HepG2 (cell line): ENCODE measurements around the gene SLC16A4. TPM values are rescaled to one million over a fixed set of nuclear protein-coding genes. Genes with fewer than 3 reads are reported as not detected.

Source experiments
- CBX5 ChIP-seq: sonication (generic); formaldehyde crosslinking; IDR thresholded peaks from 2 replicates; pipeline ENCODE4 v1.4.0; 2020; ENCODE audit warnings: missing genetic modification reagents, borderline replicate concordance
- CREM ChIP-seq, 2 experiments: sonication (generic) in 1 of 2; formaldehyde crosslinking in 1 of 2; IDR thresholded peaks; 2 replicates each; pipeline versions ENCODE4 v1.4.0 to v1.6.1; 2016 to 2020; ENCODE audit warnings: antibody characterized with exemption in 1 of 2, mild to moderate bottlenecking in 1 of 2, missing genetic modification reagents in 1 of 2
- HMG20B ChIP-seq: conservative IDR thresholded peaks from 2 replicates; pipeline ENCODE4 v1.6.1; 2016; ENCODE audit warnings: missing genetic modification reagents, missing compliant biosample characterization
- HMGXB3 ChIP-seq: sonication (generic); formaldehyde crosslinking; IDR thresholded peaks from 2 replicates; pipeline ENCODE4 v1.4.0; 2020; ENCODE audit warnings: missing genetic modification reagents, borderline replicate concordance
- PBX2 ChIP-seq: IDR thresholded peaks from 2 replicates; pipeline ENCODE4 v1.6.1; 2016; ENCODE audit warnings: control low read depth
- ZBTB7A ChIP-seq: sonication (generic); formaldehyde crosslinking; IDR thresholded peaks from 2 replicates; pipeline ENCODE4 v1.8.0; 2022; ENCODE audit warnings: mild to moderate bottlenecking, missing genetic modification reagents
- ZNF17 ChIP-seq: sonication (generic); formaldehyde crosslinking; IDR thresholded peaks from 2 replicates; pipeline ENCODE4 v1.5.0; 2020; ENCODE audit warnings: mild to moderate bottlenecking, missing genetic modification reagents
- ZNF205 ChIP-seq: IDR thresholded peaks from 2 replicates; pipeline ENCODE4 v1.6.1; 2018; ENCODE audit warnings: missing biosample characterization, missing genetic modification reagents
- ZNF296 ChIP-seq: sonication (generic); formaldehyde crosslinking; conservative IDR thresholded peaks from 2 replicates; pipeline ENCODE4 v1.5.0; 2020; ENCODE audit warnings: mild to moderate bottlenecking, missing genetic modification reagents
- ZNF383 ChIP-seq: sonication (generic); formaldehyde crosslinking; IDR thresholded peaks from 2 replicates; pipeline ENCODE4 v1.4.0; 2020; ENCODE audit warnings: missing genetic modification reagents, mild to moderate bottlenecking, borderline replicate concordance
- ZNF605 ChIP-seq: sonication (generic); formaldehyde crosslinking; IDR thresholded peaks from 2 replicates; pipeline ENCODE4 v1.8.0; 2022; ENCODE audit warnings: mild to moderate bottlenecking, missing genetic modification reagents
- ZNF749 ChIP-seq: sonication (generic); formaldehyde crosslinking; IDR thresholded peaks from 2 replicates; pipeline ENCODE4 v1.8.0; 2022; ENCODE audit warnings: mild to moderate bottlenecking, missing genetic modification reagents, moderate library complexity, borderline replicate concordance
- ZNF816 ChIP-seq: sonication (generic); formaldehyde crosslinking; IDR thresholded peaks from 2 replicates; pipeline ENCODE4 v1.8.0; 2022; ENCODE audit warnings: missing genetic modification reagents, mild to moderate bottlenecking, borderline replicate concordance
- polyA plus RNA-seq, 8 experiments: library from polyadenylated mRNA; depleted of rRNA in 3 of 8; stranded (reverse) in 7 of 8; unstranded in 1 of 8; fragments of >200 nt; fragmentation: Illumina TruSeq in 4 of 8; extraction: Trizol in 4 of 8; gene quantifications; 2 replicates each; pipeline versions ENCODE4 v1.2.1 to v1.2.3, GENCODE V29; 2011 to 2016; ENCODE audit warnings: low read depth in 4 of 8, missing spikeins in 1 of 8, mixed read lengths in 1 of 8; ENCODE audit not compliant: insufficient read depth in 1 of 8
- total RNA-seq, 5 experiments: library from RNA; depleted of rRNA; stranded (reverse); fragments of >200 nt; fragmentation: Illumina TruSeq; extraction: Trizol; gene quantifications; 2 replicates each; pipeline ENCODE4 v1.2.3, GENCODE V29; 2016; ENCODE audit warnings: low read depth in 1 of 5
- TF ChIP-seq, protein P1 (sequence below): sonication (generic); formaldehyde crosslinking; IDR thresholded peaks from 2 replicates; pipeline ENCODE4 v1.5.1; 2020; ENCODE audit warnings: mild to moderate bottlenecking, missing genetic modification reagents, moderate library complexity
- TF ChIP-seq, protein P2 (sequence below): sonication (generic); formaldehyde crosslinking; conservative IDR thresholded peaks from 2 replicates; pipeline ENCODE4 v1.4.0; 2020; ENCODE audit warnings: missing genetic modification reagents
- TF ChIP-seq, protein P3 (sequence below): sonication (generic); formaldehyde crosslinking; IDR thresholded peaks from 2 replicates; pipeline ENCODE4 v1.8.0; 2022; ENCODE audit warnings: mild to moderate bottlenecking, missing genetic modification reagents, moderate library complexity

SLC16A4 gene
- total and polyA plus RNA-seq, 2 of the 13 experiments (the other 11 are each of a cell fraction or from before 2014, with no cell fraction given) = 1.1 to 1.5 TPM

- TF ChIP-seq, protein P1, sequence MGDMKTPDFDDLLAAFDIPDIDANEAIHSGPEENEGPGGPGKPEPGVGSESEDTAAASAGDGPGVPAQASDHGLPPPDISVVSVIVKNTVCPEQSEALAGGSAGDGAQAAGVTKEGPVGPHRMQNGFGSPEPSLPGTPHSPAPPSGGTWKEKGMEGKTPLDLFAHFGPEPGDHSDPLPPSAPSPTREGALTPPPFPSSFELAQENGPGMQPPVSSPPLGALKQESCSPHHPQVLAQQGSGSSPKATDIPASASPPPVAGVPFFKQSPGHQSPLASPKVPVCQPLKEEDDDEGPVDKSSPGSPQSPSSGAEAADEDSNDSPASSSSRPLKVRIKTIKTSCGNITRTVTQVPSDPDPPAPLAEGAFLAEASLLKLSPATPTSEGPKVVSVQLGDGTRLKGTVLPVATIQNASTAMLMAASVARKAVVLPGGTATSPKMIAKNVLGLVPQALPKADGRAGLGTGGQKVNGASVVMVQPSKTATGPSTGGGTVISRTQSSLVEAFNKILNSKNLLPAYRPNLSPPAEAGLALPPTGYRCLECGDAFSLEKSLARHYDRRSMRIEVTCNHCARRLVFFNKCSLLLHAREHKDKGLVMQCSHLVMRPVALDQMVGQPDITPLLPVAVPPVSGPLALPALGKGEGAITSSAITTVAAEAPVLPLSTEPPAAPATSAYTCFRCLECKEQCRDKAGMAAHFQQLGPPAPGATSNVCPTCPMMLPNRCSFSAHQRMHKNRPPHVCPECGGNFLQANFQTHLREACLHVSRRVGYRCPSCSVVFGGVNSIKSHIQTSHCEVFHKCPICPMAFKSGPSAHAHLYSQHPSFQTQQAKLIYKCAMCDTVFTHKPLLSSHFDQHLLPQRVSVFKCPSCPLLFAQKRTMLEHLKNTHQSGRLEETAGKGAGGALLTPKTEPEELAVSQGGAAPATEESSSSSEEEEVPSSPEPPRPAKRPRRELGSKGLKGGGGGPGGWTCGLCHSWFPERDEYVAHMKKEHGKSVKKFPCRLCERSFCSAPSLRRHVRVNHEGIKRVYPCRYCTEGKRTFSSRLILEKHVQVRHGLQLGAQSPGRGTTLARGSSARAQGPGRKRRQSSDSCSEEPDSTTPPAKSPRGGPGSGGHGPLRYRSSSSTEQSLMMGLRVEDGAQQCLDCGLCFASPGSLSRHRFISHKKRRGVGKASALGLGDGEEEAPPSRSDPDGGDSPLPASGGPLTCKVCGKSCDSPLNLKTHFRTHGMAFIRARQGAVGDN = peak; percentile 96
- TF ChIP-seq PBX2 (no peak), ZNF605 (CRISPR knock-in tag) (peak; percentile 83; the same call in 1 of the 2 replicates), CREM (IDR thresholded peaks at IDR 0.05) (peak; percentile 82), CREM (CRISPR knock-in tag; IDR thresholded peaks at IDR 0.05) (no peak), HMGXB3 (CRISPR knock-in tag) (no peak), ZNF383 (CRISPR knock-in tag) (no peak), CBX5 (CRISPR knock-in tag) (peak; percentile 22; the same call in 1 of the 2 replicates), HMG20B (CRISPR knock-in tag) (no peak), ZBTB7A (CRISPR knock-in tag) (0 out of 2 replicates have a peak, but pooled peaks have one; percentile 52), ZNF205 (CRISPR knock-in tag) (peak; percentile 74; the same call in 1 of the 2 replicates), ZNF816 (CRISPR knock-in tag) (0 out of 2 replicates have a peak, but pooled peaks have one; percentile 17), ZNF749 (CRISPR knock-in tag) (no peak; the same call in 1 of the 2 replicates), ZNF296 (CRISPR knock-in tag) (0 out of 2 replicates have a peak, but pooled peaks have one; percentile 60), ZNF17 (CRISPR knock-in tag) (no peak)
- TF ChIP-seq, protein P2, sequence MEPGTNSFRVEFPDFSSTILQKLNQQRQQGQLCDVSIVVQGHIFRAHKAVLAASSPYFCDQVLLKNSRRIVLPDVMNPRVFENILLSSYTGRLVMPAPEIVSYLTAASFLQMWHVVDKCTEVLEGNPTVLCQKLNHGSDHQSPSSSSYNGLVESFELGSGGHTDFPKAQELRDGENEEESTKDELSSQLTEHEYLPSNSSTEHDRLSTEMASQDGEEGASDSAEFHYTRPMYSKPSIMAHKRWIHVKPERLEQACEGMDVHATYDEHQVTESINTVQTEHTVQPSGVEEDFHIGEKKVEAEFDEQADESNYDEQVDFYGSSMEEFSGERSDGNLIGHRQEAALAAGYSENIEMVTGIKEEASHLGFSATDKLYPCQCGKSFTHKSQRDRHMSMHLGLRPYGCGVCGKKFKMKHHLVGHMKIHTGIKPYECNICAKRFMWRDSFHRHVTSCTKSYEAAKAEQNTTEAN = peak; percentile 69
- TF ChIP-seq, protein P3, sequence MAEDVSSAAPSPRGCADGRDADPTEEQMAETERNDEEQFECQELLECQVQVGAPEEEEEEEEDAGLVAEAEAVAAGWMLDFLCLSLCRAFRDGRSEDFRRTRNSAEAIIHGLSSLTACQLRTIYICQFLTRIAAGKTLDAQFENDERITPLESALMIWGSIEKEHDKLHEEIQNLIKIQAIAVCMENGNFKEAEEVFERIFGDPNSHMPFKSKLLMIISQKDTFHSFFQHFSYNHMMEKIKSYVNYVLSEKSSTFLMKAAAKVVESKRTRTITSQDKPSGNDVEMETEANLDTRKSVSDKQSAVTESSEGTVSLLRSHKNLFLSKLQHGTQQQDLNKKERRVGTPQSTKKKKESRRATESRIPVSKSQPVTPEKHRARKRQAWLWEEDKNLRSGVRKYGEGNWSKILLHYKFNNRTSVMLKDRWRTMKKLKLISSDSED = peak; percentile 82; the same call in 1 of the 2 replicates
Observed at GRCh38 chr1:110338309-110338885, 52.4 kb downstream of the SLC16A4 start (continued).
